GDM1 (cell line): ENCODE results near the gene CHD5.

Experiments used
- DNase-seq: peaks from one replicate; lab custom pipeline; 2025; lab: John Stamatoyannopoulos, UW

The CHD5 gene

DNA sequence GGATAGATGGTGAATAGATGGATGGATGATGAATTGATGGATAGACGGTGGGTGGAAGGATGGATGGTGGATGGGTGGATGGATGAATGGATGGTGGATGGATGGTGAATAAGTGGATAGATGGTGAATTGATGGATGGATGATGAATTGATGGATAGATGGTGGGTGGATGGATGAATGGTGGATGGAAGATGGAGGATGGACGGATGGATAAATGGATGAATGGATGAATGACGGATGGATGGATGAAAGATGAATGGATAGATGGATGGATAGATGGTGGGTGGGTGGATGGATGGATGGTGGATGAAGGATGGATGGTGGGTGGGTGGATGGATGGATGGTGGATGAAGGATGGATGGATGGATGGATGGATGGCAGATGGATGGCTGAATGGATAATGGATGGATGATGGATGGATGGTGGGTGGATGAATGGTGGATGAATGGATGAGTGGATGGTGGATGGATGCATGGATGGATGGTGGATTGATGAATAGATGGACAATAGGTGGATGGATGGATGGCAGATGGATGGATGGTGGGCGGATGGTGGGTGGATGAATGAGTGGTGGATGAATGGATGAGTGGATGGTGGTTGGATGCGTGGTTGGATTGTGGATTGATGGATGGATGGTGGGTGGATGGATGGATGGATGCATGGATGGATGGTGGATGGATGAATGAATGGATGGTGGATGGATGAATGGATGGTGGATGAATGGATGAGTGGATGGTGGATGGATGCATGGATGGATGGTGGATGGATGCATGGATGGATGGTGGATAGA, 5.3 kb downstream of the CHD5 start:
- no peak for DNase-seq

DNA sequence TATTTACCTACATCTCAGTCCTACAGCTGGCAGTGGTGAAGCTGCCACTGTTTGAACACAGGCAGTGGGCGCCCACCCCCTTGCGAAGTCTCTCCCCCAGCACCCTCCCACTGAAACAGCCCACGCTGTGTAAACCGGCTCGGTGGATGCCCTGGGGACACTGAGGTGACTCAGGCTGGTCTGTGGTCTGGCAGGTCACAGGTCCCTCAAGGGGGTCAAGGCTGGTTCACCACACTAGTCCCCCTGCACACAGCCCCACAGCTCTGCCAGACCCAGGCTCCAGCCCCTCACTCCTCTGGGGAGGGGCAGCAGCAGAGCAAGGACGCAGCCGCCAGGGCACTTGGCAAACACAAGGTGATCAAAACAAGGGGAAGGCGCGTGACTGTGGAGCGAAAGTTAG, 7.6 kb downstream of the CHD5 start:
- no peak for DNase-seq

DNA sequence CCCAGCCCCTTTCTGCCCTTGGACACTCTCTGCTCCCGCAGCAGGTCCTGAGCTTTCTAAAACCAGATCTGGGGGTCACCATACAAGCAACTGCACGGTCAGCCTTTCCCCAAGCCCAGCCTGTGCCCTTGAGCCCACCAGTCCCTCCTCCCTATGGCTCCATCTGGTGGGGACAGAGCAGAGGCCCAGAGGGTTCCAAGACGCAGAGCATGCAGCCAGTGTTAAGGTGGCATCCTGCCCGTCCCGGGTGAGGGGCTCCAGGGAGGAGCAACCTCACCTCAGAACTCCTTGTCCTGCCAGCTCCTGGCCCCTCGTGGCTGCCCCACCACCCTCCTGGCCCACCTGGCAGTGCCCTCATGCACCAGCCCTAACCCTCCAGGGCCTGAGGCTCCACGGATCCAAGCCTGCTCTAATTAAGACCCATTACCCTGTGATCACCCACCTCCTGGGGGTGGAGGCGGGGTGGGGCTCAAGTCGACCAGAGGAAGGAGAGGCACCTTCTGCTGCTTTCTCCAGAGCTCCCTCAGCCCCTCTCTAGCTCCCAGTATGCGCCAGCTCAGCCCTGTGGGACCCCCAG, 8.5 kb downstream of the CHD5 start:
- DNase-seq, result no peak

DNA sequence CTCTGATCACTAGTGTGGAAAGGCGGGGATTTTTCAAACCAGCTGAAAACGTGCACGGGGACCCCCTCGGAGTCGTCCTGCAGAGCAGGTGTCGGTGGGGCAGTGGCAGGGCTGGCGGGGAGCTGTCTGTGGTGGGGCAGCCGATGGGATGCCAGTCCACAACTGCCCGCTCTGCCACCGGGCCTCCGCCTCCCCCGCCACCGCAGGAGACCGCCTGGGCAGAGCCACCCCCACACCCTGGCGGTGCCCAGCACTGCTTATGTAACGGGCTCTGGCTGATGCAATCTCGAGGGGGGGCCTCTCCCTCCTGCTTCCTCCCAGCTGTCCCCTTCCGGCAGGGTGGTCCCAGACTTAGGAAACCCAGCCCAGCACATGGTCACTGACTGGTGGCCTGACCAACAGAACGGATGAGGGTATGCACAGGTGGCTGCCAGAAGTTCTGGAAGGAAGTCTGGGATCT, 9.3 kb downstream of the CHD5 start:
- no peak for DNase-seq

DNA sequence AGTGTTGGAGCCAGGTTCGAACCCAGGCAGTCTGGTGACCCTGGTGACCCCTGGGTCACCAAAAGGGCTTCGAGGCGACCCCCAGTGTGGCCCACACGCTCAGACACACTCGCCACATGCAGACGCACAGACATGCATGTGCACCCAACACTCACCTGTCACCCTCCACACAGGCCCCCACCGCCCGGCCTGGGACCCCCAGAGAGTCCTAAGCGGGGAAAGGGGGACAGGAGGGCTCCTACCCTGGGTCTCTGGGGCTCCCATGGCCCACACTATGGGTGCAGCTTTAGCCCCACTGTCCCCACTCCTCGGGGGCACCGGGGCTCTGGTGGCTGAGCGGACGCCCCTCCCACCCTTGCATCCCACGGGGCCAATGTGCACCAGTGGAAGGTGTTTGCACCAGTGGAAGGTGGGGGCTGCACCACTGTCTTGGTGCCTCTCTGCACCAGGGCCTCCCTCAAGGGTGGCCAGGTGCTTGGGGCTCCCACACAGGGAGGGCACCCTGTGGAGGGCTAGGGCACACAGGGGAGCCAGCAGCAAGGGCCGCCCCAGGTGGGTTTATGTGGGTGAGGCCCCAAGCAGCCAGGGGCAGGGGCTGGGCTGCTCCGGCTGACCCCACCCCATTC, 9.9 kb downstream of the CHD5 start:
- no peak for DNase-seq

DNA sequence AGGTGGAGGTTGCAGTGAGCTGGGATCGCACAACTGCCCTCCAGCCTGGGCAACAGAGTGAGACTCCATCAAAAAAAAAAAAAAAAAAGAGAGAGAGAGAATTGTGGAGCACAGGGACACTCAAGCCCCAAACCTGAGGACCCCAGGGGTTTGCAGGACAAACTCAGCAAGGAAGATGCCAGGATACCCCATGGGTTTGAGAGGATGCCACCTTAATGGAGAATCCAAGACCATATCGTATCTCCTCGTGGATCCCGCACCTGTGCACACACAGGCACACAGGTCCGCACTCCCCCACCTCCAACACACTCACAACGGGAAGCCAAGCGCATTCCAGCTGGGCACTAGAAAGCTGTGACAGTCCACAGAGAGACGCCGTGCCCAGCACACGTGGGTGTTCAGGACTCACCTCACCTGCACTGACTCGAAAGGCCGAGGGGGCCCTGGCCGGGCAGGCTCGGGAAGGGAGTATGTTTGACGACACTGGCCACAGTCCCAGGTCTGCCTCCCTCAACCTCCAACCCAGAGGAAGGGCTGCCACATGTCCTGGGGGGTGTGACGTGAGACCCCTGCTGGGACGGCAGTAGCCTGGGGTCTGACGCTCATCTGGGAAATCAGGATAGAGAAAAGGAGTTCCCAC, 11.1 kb downstream of the CHD5 start:
- DNase-seq, result no peak

DNA sequence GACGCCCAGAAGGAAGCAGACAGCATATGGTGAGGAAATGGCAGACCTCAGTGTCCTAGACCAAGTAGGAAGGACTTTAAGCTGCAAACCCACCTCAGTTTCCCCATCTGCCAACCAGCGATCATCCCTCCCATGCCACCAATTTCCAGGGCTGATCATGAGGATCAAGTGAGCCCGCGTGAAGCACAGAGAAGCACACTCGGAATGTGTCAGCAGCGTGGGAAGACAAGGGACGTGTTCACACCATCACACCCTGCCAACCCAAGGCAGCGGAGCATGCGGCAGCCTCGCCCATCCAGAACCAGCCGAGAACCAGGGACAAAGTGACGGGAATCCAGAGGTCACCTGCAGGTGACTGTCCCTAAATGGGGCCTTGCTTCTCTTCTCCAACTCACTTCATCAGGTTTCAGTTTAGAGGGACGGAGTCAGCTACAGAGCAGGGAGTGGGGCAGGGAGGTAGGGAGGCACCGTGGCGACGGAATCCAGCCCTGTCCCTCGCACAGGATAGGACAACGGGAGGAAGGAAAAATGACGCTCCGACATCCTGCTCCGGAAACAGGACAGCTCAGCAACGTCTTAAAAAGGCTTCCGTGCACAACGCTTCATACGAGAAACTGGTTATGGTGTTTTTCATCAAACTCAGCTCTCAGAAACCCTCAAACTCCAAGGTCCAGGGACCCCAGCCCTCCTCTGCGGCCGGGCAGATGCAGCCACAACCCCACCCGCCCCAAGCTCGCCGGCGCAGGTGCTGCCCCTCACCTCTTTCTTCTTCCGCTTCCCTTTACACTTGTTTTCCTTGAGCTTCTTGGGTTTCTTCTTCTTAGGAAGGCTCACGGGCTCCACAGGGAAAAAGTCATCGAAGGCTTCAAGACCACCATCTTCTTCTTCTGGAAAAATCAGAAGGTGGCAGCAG, 12.5 kb downstream of the CHD5 start:
- no peak for DNase-seq

DNA sequence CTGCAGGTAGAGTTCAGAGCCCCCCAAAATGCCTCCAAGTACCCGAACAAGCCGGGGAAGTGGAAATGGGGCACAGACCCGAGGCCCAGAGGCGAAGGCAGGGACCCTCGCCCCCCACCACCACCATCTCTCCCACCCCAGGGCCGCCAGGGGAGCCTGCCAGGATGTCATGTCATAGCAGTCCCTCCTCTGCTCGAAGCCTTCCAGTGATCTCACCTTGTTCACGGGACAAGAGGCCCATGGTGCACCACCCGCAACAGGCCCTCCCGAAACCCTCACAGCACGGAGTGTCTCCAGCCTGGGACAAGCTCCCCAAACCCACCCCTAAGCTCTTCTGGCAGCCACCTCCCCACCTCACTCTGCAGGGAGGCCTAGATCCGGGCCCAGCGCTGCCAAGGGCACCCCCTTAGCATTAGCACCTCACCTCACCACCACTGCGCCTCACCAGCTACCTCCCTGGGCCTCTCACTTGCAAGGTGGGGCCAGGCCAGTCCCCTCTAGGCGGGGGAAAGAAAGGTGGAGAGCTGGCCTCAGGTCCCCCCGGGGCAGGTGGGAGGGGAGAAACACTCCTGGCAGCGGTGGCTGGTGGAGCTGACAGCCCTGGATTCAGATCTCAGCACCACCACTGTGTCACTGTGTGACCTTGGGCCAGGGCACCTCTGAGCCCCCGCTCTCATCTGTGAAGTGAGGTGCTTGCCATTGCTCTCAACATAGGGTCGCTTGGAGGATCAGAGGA, 13.3 kb downstream of the CHD5 start:
- no peak for DNase-seq

DNA sequence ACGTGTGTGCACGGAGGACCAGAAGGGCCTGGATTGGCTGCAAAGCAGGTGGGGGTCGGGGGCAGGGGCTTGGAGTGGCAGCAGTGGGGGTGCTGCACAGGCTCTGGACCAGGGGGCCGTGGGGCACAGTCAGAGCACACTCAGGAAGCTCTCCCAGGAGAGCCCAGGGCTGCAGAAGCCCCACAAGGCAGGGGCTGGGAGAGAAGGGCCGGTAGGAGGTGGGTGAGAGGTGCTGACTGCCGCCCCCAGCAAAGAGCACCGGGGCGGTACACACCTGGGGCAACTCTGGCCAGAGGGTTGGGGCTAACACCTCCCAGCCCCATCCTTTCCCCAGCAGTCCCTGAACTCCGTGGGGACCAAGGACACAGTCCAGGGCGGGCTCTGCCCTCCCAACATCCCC, 13.9 kb downstream of the CHD5 start:
- DNase-seq, result no peak

DNA sequence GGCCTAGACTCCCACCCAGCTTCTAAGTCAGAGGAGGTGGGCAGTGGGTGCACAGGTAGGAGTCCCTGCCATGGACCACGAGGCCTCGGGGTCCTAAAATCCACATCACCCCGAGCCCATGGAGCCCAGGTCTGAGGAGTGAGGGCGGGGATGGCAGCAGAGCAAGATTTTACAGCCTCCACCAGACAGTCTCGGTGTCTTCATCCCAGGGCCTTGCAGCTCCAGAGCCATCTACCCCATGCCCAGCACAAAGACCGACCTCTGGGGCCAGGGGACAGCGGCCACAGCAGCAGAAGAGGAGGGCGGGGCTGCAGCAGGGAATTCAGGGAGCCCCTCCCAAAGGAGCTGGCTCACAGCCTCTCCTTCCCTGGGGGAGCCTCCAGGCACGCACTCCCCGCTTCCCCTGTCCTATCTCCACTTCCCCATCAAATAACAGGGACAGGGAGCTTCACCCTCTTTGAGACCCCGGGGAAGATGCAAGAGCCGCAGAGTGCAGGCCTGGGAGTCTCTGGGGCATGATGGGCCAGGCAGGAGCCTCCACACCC, 14.6 kb downstream of the CHD5 start:
- no peak for DNase-seq

DNA sequence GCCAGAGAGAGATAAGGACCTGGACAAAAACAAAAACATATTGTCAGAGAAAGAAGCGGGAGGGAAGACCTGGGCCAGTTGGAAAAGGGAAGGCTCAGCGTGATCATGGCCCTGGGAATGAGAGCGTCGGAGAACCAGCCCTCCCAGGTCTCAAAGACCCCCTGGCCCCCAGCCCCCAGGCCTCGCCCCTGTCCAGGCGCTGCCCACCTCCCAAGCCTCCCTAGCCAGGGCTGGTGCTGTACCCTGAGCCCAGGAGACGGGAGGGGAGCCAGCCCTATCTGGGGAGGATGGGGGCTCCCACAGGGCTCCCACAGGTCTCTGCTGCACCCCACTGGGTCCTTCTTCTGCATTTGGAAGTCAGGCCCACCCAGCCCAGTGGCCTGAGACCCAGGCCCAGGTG, 15.1 kb downstream of the CHD5 start:
- no peak for DNase-seq

DNA sequence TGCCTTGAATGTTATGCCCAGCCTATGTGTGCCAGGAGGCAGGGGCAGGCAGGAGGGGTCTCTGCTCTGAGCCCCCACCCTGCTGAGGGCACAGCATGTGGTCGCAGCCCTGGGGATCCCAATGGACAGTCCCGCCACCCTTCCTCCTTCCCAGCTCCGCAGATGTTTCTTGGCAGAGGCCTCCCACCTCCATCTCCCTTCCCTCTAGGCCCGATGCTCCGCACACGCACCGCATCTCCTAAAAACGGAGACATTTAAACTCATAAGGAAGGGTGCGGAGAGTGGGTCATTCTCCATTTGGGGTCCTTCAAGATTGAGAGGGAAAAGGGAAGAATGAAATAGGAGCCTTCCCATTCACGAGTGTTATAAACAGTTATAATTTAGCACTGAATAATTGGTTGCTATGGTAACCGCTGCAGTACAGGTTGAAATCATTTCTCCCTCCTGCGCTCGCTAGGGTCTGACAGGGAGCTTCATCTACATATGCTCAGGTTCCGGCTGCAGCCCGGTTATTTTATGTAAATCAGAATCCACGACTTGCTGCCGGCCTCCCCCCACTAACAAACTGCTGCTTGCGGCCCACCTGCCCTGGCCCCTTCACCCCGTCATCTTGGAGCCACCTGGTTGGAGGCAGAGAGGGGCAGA, 16.0 kb downstream of the CHD5 start:
- no peak for DNase-seq

DNA sequence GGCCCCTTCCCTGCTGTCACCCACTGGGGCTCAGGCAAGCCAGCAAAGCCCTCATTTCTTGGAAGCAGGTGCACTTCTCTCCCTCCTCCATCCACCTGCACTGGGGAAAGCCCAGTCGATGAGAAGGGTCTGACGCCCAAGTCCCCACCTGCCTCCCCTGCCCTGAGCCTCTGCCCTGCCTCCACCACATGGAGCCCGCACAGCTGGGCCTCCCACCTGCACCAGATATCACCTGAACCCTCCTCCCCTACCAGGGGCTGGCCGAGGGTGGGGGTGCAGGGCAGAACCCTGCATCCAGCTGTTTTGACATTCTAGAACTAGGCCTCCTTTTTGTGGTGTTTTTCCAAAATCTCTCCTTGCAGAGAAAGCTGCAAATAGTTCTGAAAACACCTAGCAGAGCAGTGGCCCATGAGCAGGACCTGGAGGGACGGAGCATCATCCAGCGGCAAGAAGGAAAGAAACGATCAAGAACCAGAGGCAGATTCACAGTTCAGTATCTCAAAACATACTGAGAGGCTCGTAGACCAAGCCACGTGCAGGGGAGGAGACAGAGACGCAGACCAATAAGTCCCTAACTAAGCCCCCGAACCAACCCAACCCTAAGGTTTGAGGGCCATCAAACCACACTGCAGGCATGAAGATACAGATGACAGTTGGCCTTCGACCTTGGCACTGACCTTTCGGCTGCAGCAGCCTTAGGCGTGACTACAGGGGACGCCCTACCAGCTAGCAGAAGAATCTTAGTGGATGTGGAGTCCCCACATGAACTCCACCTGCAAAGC, 16.7 kb downstream of the CHD5 start:
- no peak for DNase-seq

DNA sequence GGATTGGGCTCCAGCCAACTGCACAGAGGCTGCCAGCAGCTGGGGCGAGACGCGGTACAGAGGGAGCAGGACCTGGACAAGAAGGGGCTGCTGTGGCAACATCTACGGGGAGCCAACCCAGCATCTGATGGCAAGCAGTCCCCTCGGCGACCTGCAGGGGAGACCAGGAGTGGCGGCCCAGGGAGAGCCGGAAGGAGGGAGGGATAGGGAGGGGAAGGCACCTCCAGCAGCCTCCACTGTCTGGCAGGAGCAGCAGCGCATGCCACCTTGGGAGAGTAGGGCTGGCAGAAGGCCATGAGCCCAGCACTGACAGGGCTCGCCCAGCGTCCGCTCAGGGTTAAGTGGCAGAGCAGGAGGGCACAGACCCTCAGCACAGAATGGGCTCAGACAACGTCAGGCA, 17.3 kb downstream of the CHD5 start:
- no peak for DNase-seq

DNA sequence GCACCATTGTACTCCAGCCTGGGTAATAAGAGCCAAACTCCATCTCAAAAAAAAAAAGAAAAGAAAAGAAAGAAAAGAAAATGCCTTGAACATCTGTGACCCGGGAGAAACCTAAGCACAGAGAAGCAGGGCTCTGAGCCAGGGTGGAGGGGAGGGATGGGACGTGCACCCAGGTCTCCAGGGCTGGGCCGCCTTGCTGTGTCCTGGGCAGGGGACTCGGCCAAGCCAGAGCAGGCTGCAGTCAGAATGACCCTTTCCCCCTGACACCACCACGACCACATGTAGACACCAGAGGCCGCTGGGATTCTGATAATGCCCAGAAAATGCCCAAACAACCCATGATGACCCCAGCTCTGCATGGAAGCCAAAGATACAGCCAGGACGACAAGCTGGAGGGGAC, 17.8 kb downstream of the CHD5 start:
- DNase-seq, result no peak

DNA sequence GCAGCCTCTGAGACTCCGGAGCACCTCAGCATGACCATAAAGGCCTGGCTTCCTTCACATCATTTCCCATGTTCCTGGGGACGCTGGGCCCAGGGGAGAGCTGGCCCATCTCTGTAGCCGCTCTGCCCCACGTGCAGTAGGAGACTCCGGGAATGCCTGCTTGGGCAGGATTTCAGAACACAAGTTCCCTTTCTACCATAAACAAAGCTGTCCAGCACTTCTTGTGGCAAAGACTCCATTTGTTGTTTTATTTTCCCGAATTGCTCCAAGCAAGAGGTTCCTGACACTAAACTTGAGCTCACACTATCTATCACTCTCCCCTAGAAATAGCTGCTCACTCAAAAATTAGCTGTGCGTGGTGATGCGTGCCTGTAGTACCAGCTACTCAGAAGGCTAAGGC, 21.9 kb downstream of the CHD5 start:
- DNase-seq, result no peak

DNA sequence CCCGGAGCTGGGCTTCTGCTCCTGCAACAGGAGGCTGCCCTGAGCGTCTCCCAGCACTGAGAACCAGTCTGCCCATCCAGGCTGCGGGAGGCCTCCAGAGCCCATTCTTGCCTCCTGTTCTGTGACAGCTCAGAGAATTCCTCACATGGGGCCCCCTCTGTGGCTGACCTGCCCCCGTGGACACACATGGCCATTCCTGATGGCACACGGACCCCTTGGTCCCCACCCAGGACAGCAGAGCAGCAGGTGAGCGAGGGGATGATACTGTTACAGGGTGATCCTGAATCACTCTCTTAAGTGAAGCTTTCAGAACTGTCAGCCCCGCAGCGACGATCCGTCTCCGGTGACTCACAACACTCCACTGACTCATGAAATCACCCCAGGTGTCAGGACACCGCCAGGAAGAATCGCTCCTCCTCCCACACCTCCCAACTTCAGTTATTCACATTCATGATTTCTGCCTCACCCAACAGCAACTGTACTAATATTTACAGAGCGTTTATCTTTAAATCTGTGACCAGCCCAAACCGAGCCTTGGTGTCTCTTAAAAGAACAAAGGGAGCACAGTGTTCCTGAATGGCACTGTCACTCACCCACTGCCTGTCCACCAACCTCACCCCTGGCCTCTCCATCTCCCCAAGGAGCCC, 22.5 kb downstream of the CHD5 start:
- no peak for DNase-seq

DNA sequence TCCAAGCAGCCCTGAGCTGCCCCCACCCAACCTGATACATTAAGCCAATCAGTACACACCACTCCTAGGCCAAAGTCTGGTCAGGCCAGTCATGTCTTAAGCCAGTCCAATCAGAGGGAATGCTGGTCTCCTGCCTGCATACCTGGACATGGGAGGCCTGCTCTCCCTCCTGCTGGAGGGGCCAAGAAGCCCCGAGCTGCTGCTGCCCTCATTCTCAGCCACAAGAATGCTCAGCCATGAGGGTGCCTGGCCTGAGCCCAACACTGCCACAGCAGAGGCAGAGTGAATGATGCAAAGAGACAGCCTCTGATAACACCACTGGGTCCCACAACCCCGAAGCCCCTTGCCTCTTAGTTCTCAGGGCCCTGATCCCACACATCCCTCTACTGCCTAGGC, 23.0 kb downstream of the CHD5 start:
- no peak for DNase-seq
